A549 (cell line): ENCODE results near the gene VENTX. TPM values are rescaled to one million over a fixed set of nuclear protein-coding genes. Genes with fewer than 3 reads are reported as not detected.

ENCODE experiments used
- ATAC-seq, 2 experiments: fragments of 200-7000 bp in 1 of 2; fragments of >200 bp in 1 of 2; cut with Nextera tagmentation in 1 of 2; cut with Tn5 transposase in 1 of 2; 3 replicates each; pipeline versions ENCODE4 v1.8.0 to v1.9.1; 2018 to 2020; ENCODE audit warnings: mild to moderate bottlenecking in 1 of 2, moderate library complexity in 1 of 2
- CTCF ChIA-PET: fragments of 300-600 bp; sonication (Branson Sonifier 250); formaldehyde crosslinking; extraction: SDS; loops from one replicate; lab custom pipeline; 2021; ENCODE audit warnings: antibody characterized with exemption, inconsistent platforms; lab: Yijun Ruan, JAX
- POLR2A ChIA-PET: fragments of 350-600 bp; formaldehyde crosslinking; extraction: SDS; loops from one replicate; lab custom pipeline; 2021; ENCODE audit warnings: antibody characterized with exemption, inconsistent platforms; lab: Yijun Ruan, JAX
- DNase-seq, 2 experiments: peaks; one replicate each; pipeline versions ENCODE4 v3.0.0 to v3.0.0-alpha.2; 2011 to 2016; ENCODE audit warnings: low read depth in 1 of 2, low spot score in 1 of 2
- FAIRE-seq: peaks from 2 replicates; lab custom pipeline; 2011; peaks lifted over from hg19 to GRCh38; lab: Jason Lieb, UNC
- H3K27ac ChIP-seq, 2 experiments: fragments of >200 bp; sonication (Bioruptor Twin); formaldehyde crosslinking; 3 replicates each; pipeline ENCODE4 v1.5.1; 2016 to 2017
- H3K4me1 ChIP-seq: fragments of >200 bp; sonication (Bioruptor Twin); formaldehyde crosslinking; 3 replicates; pipeline ENCODE4 v1.6.1; 2016
- H3K4me2 ChIP-seq: fragments of >200 bp; sonication (Bioruptor Twin); formaldehyde crosslinking; 3 replicates; pipeline ENCODE4 v1.6.1; 2016
- H3K4me3 ChIP-seq: fragments of >200 bp; sonication (Bioruptor Twin); formaldehyde crosslinking; 3 replicates; pipeline ENCODE4 v1.5.1; 2016
- H3K9me3 ChIP-seq: fragments of >200 bp; sonication (Bioruptor Twin); formaldehyde crosslinking; 3 replicates; pipeline ENCODE4 v1.6.1; 2016
- BCL3 ChIP-seq: fragments of >200 bp; sonication (Bioruptor Twin); formaldehyde crosslinking; IDR thresholded peaks from 3 replicates; pipeline ENCODE4 v1.6.1; 2016
- CBX8 ChIP-seq: fragments of 200-600 bp; sonication (generic); IDR thresholded peaks from 2 replicates; pipeline ENCODE4 v1.6.1; 2016
- CHD2 ChIP-seq: fragments of 150-350 bp; IDR thresholded peaks from 2 replicates; pipeline ENCODE4 v1.6.1; 2014; ENCODE audit warnings: low read length; ENCODE audit not compliant: partially characterized antibody
- FOSL2 ChIP-seq, 2 experiments: fragments of 450-650 bp in 1 of 2; fragments of >200 bp in 1 of 2; sonication (Bioruptor Twin) in 1 of 2; formaldehyde crosslinking; IDR thresholded peaks; 2 replicates each; pipeline versions ENCODE4 v1.5.0 to v1.6.1; 2016 to 2020; ENCODE audit warnings: mild to moderate bottlenecking in 1 of 2, moderate library complexity in 1 of 2
- HDAC2 ChIP-seq: fragments of 200-600 bp; sonication (generic); IDR thresholded peaks from 2 replicates; pipeline ENCODE4 v1.6.1; 2016
- HOXA7 ChIP-seq: fragments of 250-450 bp; sonication (Bioruptor Pico); IDR thresholded peaks from 2 replicates; pipeline ENCODE4 v1.5.0; 2020; ENCODE audit warnings: mild to moderate bottlenecking, moderate library complexity
- JUNB ChIP-seq: fragments of >200 bp; sonication (Bioruptor Twin); formaldehyde crosslinking; IDR thresholded peaks from 2 replicates; pipeline ENCODE4 v1.6.1; 2016
- KDM1A ChIP-seq: fragments of 200-600 bp; sonication (generic); IDR thresholded peaks from 2 replicates; pipeline ENCODE4 v1.6.1; 2016; ENCODE audit warnings: low read depth, mild to moderate bottlenecking
- MAX ChIP-seq: IDR thresholded peaks from 2 replicates; pipeline ENCODE4 v1.6.1; 2012
- NR3C1 ChIP-seq: fragments of >200 bp; sonication (Bioruptor Twin); formaldehyde crosslinking; IDR thresholded peaks from 3 replicates; pipeline ENCODE4 v1.6.1; 2017
- POLR2A ChIP-seq: IDR thresholded peaks from 2 replicates; pipeline ENCODE4 v1.6.1; 2012; ENCODE audit warnings: mild to moderate bottlenecking, low read length
- POLR2AphosphoS2 ChIP-seq: conservative IDR thresholded peaks from 2 replicates; pipeline ENCODE4 v1.6.1; 2012; ENCODE audit warnings: low read length, improper control_type of control experiment, inconsistent platforms
- RAD21 ChIP-seq, 2 experiments: fragments of >200 bp in 1 of 2; sonication (Bioruptor Twin) in 1 of 2; formaldehyde crosslinking in 1 of 2; IDR thresholded peaks in 1 of 2; conservative IDR thresholded peaks in 1 of 2; 2 replicates in 1 of 2; 3 replicates in 1 of 2; pipeline ENCODE4 v1.6.1; 2012 to 2018; ENCODE audit warnings: inconsistent platforms in 1 of 2
- RCOR1 ChIP-seq: fragments of 150-350 bp; IDR thresholded peaks from 2 replicates; pipeline ENCODE4 v1.6.1; 2014; ENCODE audit warnings: antibody characterized with exemption, low read length, low read depth
- ZFP36 ChIP-seq: fragments of 450-650 bp; IDR thresholded peaks from 2 replicates; pipeline ENCODE4 v1.6.1; 2014; ENCODE audit warnings: borderline replicate concordance; ENCODE audit not compliant: partially characterized antibody
- ZNF302 ChIP-seq: fragments of 250-450 bp; sonication (Bioruptor Pico); IDR thresholded peaks from 2 replicates; pipeline ENCODE4 v1.9.0; 2021; ENCODE audit warnings: inconsistent platforms, mild to moderate bottlenecking, moderate library complexity
- ZSCAN20 ChIP-seq: fragments of 250-450 bp; sonication (Bioruptor Pico); IDR thresholded peaks from 2 replicates; pipeline ENCODE4 v1.8.0; 2022; ENCODE audit warnings: mild to moderate bottlenecking, moderate library complexity
- WGBS: methylation state at CpG from one replicate; pipeline ENCODE4 v1.1.6; 2017; ENCODE audit errors: missing lambda C conversion rate; 5-methylcytosine and 5-hydroxymethylcytosine counted together
- polyA minus RNA-seq: library from RNA; depleted of rRNA, polyadenylated mRNA; stranded (reverse); fragments of >200 nt; gene quantifications from 2 replicates; pipeline ENCODE4 v1.2.3, GENCODE V29; 2011; rRNA and poly(A)+ RNA removed
- polyA plus RNA-seq, 4 experiments: library from polyadenylated mRNA; depleted of rRNA in 3 of 4; stranded (reverse); fragments of >200 nt; fragmentation: RNase III in 1 of 4; extraction: RNeasy Plus Mini Kit Qiagen cat#74134 plus additional on column Dnase treatment in 1 of 4; gene quantifications; 2 replicates in 3 of 4; 3 replicates in 1 of 4; pipeline ENCODE4 v1.2.3, GENCODE V29; 2011 to 2017
- TF ChIP-seq, protein P1 (sequence below): IDR thresholded peaks from 2 replicates; pipeline ENCODE4 v1.6.1; 2012; ENCODE audit warnings: low read depth, borderline replicate concordance
- TF ChIP-seq, protein P2 (sequence below): fragments of 150-350 bp; IDR thresholded peaks from 2 replicates; pipeline ENCODE4 v1.6.1; 2014; ENCODE audit warnings: low read depth, mild to moderate bottlenecking, low read length
- TF ChIP-seq, protein P3 (sequence below): IDR thresholded peaks from 2 replicates; pipeline ENCODE4 v1.6.1; 2012

VENTX gene
- not detected in 2 replicates for polyA plus RNA-seq (2011; rRNA removed)
- not detected in 2 replicates for polyA plus RNA-seq (2012; cell fraction: cytosol; rRNA removed)
- polyA plus RNA-seq (2012; cell fraction: nucleus; rRNA removed): not detected in 2 replicates
- not detected in 3 replicates for polyA plus RNA-seq (2017; fragmentation: RNase III; extraction: RNeasy Plus Mini Kit Qiagen cat#74134 plus additional on column Dnase treatment)
- not detected in 2 replicates for polyA minus RNA-seq

DNA sequence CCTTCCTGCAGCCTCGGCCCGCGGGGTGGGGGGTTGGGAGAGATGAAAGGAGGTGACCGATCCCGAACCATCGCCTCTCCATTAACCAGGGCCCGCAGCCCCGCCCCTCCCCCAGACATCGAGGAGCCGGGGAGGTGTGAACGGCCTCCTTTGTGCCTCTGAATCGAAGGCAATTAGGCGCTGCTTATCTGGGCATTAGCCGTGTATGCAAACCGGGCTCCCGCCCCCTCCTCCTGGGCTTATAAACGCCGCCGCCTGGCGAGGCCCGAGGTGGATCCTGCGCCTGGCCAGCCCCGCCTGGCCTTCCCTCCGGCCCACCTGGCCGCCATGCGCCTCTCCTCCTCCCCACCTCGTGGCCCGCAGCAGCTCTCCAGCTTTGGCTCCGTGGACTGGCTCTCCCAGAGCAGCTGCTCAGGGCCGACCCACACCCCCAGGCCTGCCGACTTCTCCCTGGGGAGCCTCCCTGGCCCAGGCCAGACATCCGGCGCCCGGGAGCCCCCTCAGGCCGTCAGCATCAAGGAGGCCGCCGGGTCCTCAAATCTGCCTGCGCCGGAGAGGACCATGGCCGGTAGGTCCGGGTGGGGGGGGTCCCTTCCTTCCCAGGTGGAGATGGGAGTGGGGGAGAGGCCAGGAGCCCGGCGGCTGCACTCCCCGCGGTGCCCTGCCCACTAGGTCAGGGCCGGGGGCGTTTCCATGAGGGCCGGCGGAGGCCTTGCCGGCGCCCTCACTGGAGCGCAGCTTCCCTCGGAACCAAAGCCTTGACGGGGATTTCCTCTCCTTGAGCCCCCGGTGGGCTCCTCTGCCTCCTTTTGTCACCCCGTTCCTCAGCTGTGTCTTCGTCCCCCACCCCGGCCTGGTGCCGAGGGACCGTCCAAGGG lies at the start of gene VENTX:
VENTX (plus strand) TSS at position 268 of the 878 bp plus-strand sequence; CDS start at position 328, 60 bp downstream.
- peak within 1 kb of the TSS; percentile 75 for H3K4me2 ChIP-seq
- H3K4me1 ChIP-seq: peaks cover 19% of the 10 kb centered on the region
- peak within 1 kb of the TSS; percentile 28; the same call in 2 of the 3 replicates for H3K4me3 ChIP-seq
- H3K27ac ChIP-seq: no peak within 1 kb of the TSS
- ATAC-seq (peak in 1 of 2 experiments; percentile 7; a peak in 3 of 6 replicates), FAIRE-seq (no peak), DNase-seq (no peak)
- 38% methylated on average over 32 of the region's 60 CpGs for whole genome bisulfite sequencing
- ChIA-PET CTCF (no interaction called here), POLR2A (no interaction called here)
- TF ChIP-seq, protein P1, sequence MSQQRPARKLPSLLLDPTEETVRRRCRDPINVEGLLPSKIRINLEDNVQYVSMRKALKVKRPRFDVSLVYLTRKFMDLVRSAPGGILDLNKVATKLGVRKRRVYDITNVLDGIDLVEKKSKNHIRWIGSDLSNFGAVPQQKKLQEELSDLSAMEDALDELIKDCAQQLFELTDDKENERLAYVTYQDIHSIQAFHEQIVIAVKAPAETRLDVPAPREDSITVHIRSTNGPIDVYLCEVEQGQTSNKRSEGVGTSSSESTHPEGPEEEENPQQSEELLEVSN: no peak
- no peak for TF ChIP-seq KDM1A
- H3K9me3 ChIP-seq: no peaks in the 10 kb centered on the region

- ChIA-PET POLR2A (no interaction called here), CTCF (no interaction called here)
- no peak for TF ChIP-seq BCL3
- no peak for TF ChIP-seq ZFP36
- no peak for TF ChIP-seq ZSCAN20 (CRISPR knock-in tag)
- no peak for TF ChIP-seq HOXA7 (CRISPR knock-in tag)
- no peak for TF ChIP-seq RCOR1
- TF ChIP-seq ZNF302 (CRISPR knock-in tag): no peak
- no peak for TF ChIP-seq POLR2AphosphoS2
- TF ChIP-seq RAD21 (conservative IDR thresholded peaks at IDR 0.05 in 1 of 2, IDR thresholded peaks at IDR 0.05 in 1 of 2): no peak
- TF ChIP-seq MAX: no peak
- no peak for TF ChIP-seq NR3C1
- TF ChIP-seq KDM1A: no peak
- no peak for TF ChIP-seq JUNB
- no peak for TF ChIP-seq CBX8
- no peak for TF ChIP-seq CHD2
- TF ChIP-seq POLR2A: no peak
- TF ChIP-seq FOSL2 (IDR thresholded peaks at IDR 0.05): no peak
- no peak for TF ChIP-seq FOSL2 (CRISPR knock-in tag; IDR thresholded peaks at IDR 0.05)
- TF ChIP-seq, protein P2, sequence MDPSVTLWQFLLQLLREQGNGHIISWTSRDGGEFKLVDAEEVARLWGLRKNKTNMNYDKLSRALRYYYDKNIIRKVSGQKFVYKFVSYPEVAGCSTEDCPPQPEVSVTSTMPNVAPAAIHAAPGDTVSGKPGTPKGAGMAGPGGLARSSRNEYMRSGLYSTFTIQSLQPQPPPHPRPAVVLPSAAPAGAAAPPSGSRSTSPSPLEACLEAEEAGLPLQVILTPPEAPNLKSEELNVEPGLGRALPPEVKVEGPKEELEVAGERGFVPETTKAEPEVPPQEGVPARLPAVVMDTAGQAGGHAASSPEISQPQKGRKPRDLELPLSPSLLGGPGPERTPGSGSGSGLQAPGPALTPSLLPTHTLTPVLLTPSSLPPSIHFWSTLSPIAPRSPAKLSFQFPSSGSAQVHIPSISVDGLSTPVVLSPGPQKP: no peak
- TF ChIP-seq, protein P3, sequence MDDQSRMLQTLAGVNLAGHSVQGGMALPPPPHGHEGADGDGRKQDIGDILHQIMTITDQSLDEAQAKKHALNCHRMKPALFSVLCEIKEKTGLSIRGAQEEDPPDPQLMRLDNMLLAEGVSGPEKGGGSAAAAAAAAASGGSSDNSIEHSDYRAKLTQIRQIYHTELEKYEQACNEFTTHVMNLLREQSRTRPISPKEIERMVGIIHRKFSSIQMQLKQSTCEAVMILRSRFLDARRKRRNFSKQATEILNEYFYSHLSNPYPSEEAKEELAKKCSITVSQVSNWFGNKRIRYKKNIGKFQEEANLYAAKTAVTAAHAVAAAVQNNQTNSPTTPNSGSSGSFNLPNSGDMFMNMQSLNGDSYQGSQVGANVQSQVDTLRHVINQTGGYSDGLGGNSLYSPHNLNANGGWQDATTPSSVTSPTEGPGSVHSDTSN: no peak
- no peak for TF ChIP-seq HDAC2
- no peak overlapping the region for H3K4me3 ChIP-seq
- FAIRE-seq: no peak
- H3K4me2 ChIP-seq: no peak overlapping the region
- DNase-seq: no peak
- peaks cover 12% of the 10 kb centered on the region; the same call in 2 of the 3 replicates for H3K9me3 ChIP-seq
- no peak overlapping the region for H3K27ac ChIP-seq
- ATAC-seq: no peak
- 70% methylated on average over 24 of the region's 38 CpGs for WGBS
- no peaks in the 10 kb centered on the region for H3K4me1 ChIP-seq
These were observed 49.6 kb upstream of the VENTX start for GRCh38 chr10:133187906-133188681.
